ENCODE results near the gene FAM217A.

FAM217A gene

GRCh38 chr6:4021133-4021853 lies 57.6 kb downstream of the FAM217A start:
- DNase-seq, result peak; percentile 72

- no peak for DNase-seq
Measured at GRCh38 chr6:4020822-4021132, 58.2 kb downstream of the FAM217A start.

- DNase-seq, result no peak
Measured at GRCh38 chr6:4018924-4019236, 60.1 kb downstream of the FAM217A start.

All from effector CD8-positive, alpha-beta T cell (primary cell).